Stimulated activated CD8-positive, alpha-beta memory T cell treated with anti-CD3 and anti-CD28 coated beads, Interleukin-12 subunit alpha, Interleukin-12 subunit beta, amount 100 ng/mL, for 4 hours (primary cell): ENCODE measurements around the gene SLC41A3.
"Not testable (repeated sequence)": the region's sequence is repeated elsewhere in the genome, so short reads cannot be mapped to it uniquely, and the experiment has no call there.

Experiments used
- DNase-seq: peaks from one replicate; pipeline ENCODE4 v3.0.0-alpha.2; 2020; ENCODE audit warnings: low read depth

The SLC41A3 gene

DNA sequence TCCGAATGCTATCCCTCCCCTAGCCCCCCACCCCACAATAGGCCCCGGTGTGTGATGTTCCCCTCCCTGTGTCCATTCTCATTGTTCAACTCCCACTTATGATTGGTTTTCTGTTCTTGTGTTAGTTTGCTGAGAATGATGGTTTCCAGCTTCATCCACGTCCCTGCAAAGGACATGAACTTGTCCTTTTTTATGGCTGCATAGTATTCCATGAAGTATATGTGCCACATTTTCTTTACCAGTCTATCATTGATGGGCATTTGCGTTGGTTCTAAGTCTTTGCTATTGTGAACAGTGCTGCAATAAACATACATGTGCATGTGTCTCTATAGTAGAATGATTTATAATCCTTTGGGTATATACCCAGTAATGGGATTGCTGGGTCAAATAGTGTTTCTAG lies 126.9 kb downstream of the SLC41A3 start:
- not testable (repeated sequence) for DNase-seq
